Pancreas (tissue), 10 donors: ENCODE data around the gene VAV2. TPM values are rescaled to one million over a fixed set of nuclear protein-coding genes. Genes with fewer than 3 reads are reported as not detected.

ENCODE experiments used
- ATAC-seq, 4 donors: fragments of 200-7000 bp; cut with Tn5 transposase; one replicate each; pipeline versions ENCODE4 v1.8.0 to v1.9.1; 2020; ENCODE audit warnings: mild to moderate bottlenecking in 4 of 4, moderate library complexity in 4 of 4
- DNase-seq, 6 donors: peaks; one replicate each; pipeline ENCODE4 v3.0.0-alpha.2; 2020
- FAIRE-seq: peaks from 2 replicates; lab custom pipeline; 2012; peaks lifted over from hg19 to GRCh38; lab: Jason Lieb, UNC
- H3K27ac ChIP-seq, 4 donors: fragments of 200-600 bp; sonication (generic); 1 replicate in 3 of 4; 2 replicates in 1 of 4; pipeline versions ENCODE4 v1.5.0 to v1.8.0; 2020
- H3K27me3 ChIP-seq, 4 donors: fragments of 200-600 bp; one replicate each; pipeline ENCODE4 v1.8.0; 2021
- H3K36me3 ChIP-seq, 3 donors: fragments of 200-600 bp; sonication (generic) in 1 of 3; one replicate each; pipeline versions ENCODE4 v1.5.0 to v1.8.0; 2020 to 2021
- H3K4me1 ChIP-seq, 3 donors: fragments of 200-600 bp; one replicate each; pipeline ENCODE4 v1.8.0; 2021
- H3K4me3 ChIP-seq, 4 donors: fragments of 200-600 bp; sonication (generic) in 2 of 4; one replicate each; pipeline versions ENCODE4 v1.5.0 to v1.8.0; 2020 to 2021
- H3K9me3 ChIP-seq, 4 donors: fragments of 200-600 bp; one replicate each; pipeline ENCODE4 v1.8.0; 2021
- CTCF ChIP-seq, 4 donors: fragments of 200-600 bp; sonication (generic) in 3 of 4; IDR thresholded peaks; one replicate each; pipeline versions ENCODE4 v1.5.0 to v1.8.0; 2021; ENCODE audit warnings: antibody characterized with exemption in 4 of 4
- WGBS, 2 donors: extraction: QIAGEN DNeasy Blood & Tissue Kit; methylation state at CpG; one replicate each; pipeline ENCODE4 v1.1.7; 2013; 5-methylcytosine and 5-hydroxymethylcytosine counted together
- intact Hi-C, 3 donors: fragments of 100-400 bp; cut with DNase I; formaldehyde crosslinking; loops; one replicate each; pipeline versions ENCODE4 v1.11.1 to v1.14.2; 2022
- polyA plus RNA-seq, 2 donors: library from polyadenylated mRNA; stranded (reverse); fragments of 200-250 nt; gene quantifications; one replicate each; pipeline ENCODE4 v1.2.3, GENCODE V29; 2013
- total RNA-seq, 6 donors: library from RNA; stranded (reverse); fragmentation: NEBNext Ultra II Directional in 4 of 6; extraction: Animal tissue kit (Norgen Biotek cat#: 25700) in 4 of 6; gene quantifications; one replicate each; pipeline versions ENCODE4 v1.2.1 to v1.2.4, GENCODE V29; 2021 to 2023
- donor health status: healthy with polysubstance abuse.
- donor health status: DM: no; HTN: no; CAD: no; lungs with moderate emphysema.
- donor health status: DM: no; HTN: no; CAD: no.
- donor health status: control.
- donor health status: control.
- donor health status: Bipolar disorder and iron deficiency.
- donor health status: DM: yes; HTN: yes; CAD: no.
- donor health status: DM: no; HTN: no; CAD: no.
- donor health status: DM: no; HTN: no; CAD: no.
- donor health status: DM: yes; HTN: yes; CAD: no.

VAV2 gene
- total and polyA plus RNA-seq, 8 donors: 20.5 to 41.0 (median 33.6) TPM

- FAIRE-seq (no peak), DNase-seq (no peak), ATAC-seq (no peak)
- H3K9me3 ChIP-seq: no peaks in the 10 kb centered on the region
- intact Hi-C loops: no loop called here
- no peak overlapping the region for H3K27ac ChIP-seq
- 68 to 73% methylated on average over 20 of the region's 20 CpGs for WGBS, 2 donors
- H3K4me3 ChIP-seq: no peak overlapping the region
- TF ChIP-seq CTCF (IDR thresholded peaks at IDR 0.05): no peak
- H3K4me1 ChIP-seq: no peaks in the 10 kb centered on the region
- no peaks in the 10 kb centered on the region for H3K27me3 ChIP-seq
- H3K36me3 ChIP-seq: no peaks in the 10 kb centered on the region
These were observed 12.2 kb upstream of the VAV2 start for GRCh38 chr9:134004131-134004873.

- Histone ChIP-seq H3K4me1 (no peaks in the 10 kb centered on the region), H3K36me3 (no peaks in the 10 kb centered on the region), H3K27me3 (no peaks in the 10 kb centered on the region), H3K9me3 (no peaks in the 10 kb centered on the region), H3K27ac (no peak overlapping the region), H3K4me3 (no peak overlapping the region)
- TF ChIP-seq CTCF (IDR thresholded peaks at IDR 0.05): no peak
- WGBS, 2 donors: 78% methylated on average over 2 of the region's 2 CpGs
- DNase-seq: no peak
- ATAC-seq: no peak
- intact Hi-C loops: no loop called here
- no peak for FAIRE-seq
These were observed 11.1 kb upstream of the VAV2 start for GRCh38 chr9:134003237-134003636.

- no peak for TF ChIP-seq CTCF (IDR thresholded peaks at IDR 0.05)
- Histone ChIP-seq H3K9me3 (no peaks in the 10 kb centered on the region), H3K27me3 (no peaks in the 10 kb centered on the region), H3K27ac (no peak overlapping the region), H3K4me1 (no peaks in the 10 kb centered on the region), H3K4me3 (no peak overlapping the region), H3K36me3 (no peaks in the 10 kb centered on the region)
- 70 to 78% methylated on average over 2 of the region's 2 CpGs for WGBS, 2 donors
- DNase-seq (no peak), ATAC-seq (no peak), FAIRE-seq (no peak)
- intact Hi-C loops: no loop called here
These were observed 10.7 kb upstream of the VAV2 start for GRCh38 chr9:134002796-134003195.

- Histone ChIP-seq H3K4me1 (no peaks in the 10 kb centered on the region), H3K27me3 (no peaks in the 10 kb centered on the region), H3K4me3 (no peak overlapping the region), H3K36me3 (no peaks in the 10 kb centered on the region), H3K9me3 (no peaks in the 10 kb centered on the region), H3K27ac (no peak overlapping the region)
- intact Hi-C loops: loop anchor here (5.0 to 10.0 kb wide), 4 partner anchors 205 to 465 kb away; partner anchors contain the start of gene ADAMTSL2 (in 1 of the 3)
- no peak for TF ChIP-seq CTCF (IDR thresholded peaks at IDR 0.05)
- DNase-seq (no peak), ATAC-seq (no peak), FAIRE-seq (no peak)
- 90 to 96% methylated on average over 6 of the region's 6 CpGs for WGBS, 2 donors
These were observed 7.7 kb upstream of the VAV2 start for GRCh38 chr9:133999851-134000265.
